ENCODE measurements around the gene CYB561D2. TPM values are rescaled to one million over a fixed set of nuclear protein-coding genes. Genes with fewer than 3 reads are reported as not detected.

Gene CYB561D2
- total and polyA plus RNA-seq, 9 of the 15 experiments (the other 6 are each of a cell fraction or from before 2014, with no cell fraction given): 4.2 to 16.6 (median 9.4) TPM

GRCh38 chr3:50342813-50343633 lies 7.6 kb upstream of the CYB561D2 start:
- no peaks in the 10 kb centered on the region; the same call in 1 of the 2 replicates for H3K9me3 ChIP-seq (replicated peaks; ENCODE audit: control insufficient read depth, insufficient read depth, low read depth, low read length)
- 18% methylated on average over 8 of the region's 13 CpGs for WGBS (ENCODE audit: insufficient coverage, low coverage, missing lambda C conversion rate)
- DNase-seq (ENCODE audit: extremely low read depth in 1 of 4, low spot score in 3 of 4) (no peak), ATAC-seq (peak; percentile 37), FAIRE-seq (peak; percentile 48)
- H4K20me1 ChIP-seq (replicated peaks; ENCODE audit: control insufficient read depth, insufficient read depth, low read length): no peaks in the 10 kb centered on the region
- H3K79me2 ChIP-seq (ENCODE audit: control insufficient read depth, insufficient read depth, low read length): peaks cover 28% of the 10 kb centered on the region
- H3K9me1 ChIP-seq (ENCODE audit: control insufficient read depth, insufficient read depth, low read length): peaks cover 3% of the 10 kb centered on the region
- H3K4me1 ChIP-seq (replicated peaks in 1 of 2; ENCODE audit: control insufficient read depth in 2 of 2, insufficient read depth in 2 of 2, low read length in 2 of 2): peaks cover 24 to 50% of the 10 kb centered on the region in 2 experiments; a peak in 4 of 5 replicates
- no TSS peak for BruUV-seq (replicated peaks)
- H2AFZ ChIP-seq (ENCODE audit: low read depth, low read length): no peak overlapping the region
- H3K4me3 ChIP-seq: no peak overlapping the region
- H3K36me3 ChIP-seq (ENCODE audit: control insufficient read depth, insufficient read depth, low read length): peaks cover 8% of the 10 kb centered on the region; the same call in 2 of the 3 replicates
- H3K9ac ChIP-seq (ENCODE audit: insufficient read depth in 1 of 2, low read depth in 2 of 2, low read length in 2 of 2): peak overlapping the region in 1 of 2 experiments; percentile 79; a peak in 2 of 4 replicates
- H3K27ac ChIP-seq (ENCODE audit: extremely low read depth, low read depth, low read length): peak overlapping the region; percentile 39; the same call in 1 of the 3 replicates
- in situ Hi-C loops (cut with MboI) (no loop called here), intact Hi-C loops (cut with micrococcal nuclease) (no loop called here)
- POLR2A ChIA-PET: interaction anchor here (0.6 to 1.7 kb wide), 2 partner anchors 12 to 15 kb away, joined by 3 to 5 read pairs; partner anchors contain the start of gene TUSC2
- no peaks in the 10 kb centered on the region for H3K27me3 ChIP-seq (ENCODE audit: control insufficient read depth in 2 of 2, insufficient read depth in 2 of 2, low read length in 2 of 2)
- CTCF ChIA-PET (ENCODE audit: low intra/inter-chr PET ratio): no interaction called here
- H3K4me2 ChIP-seq (ENCODE audit: insufficient read depth, low read length): no peak overlapping the region; the same call in 1 of the 2 replicates
- TF ChIP-seq ZNF197 (CRISPR knock-in tag; IDR thresholded peaks at IDR 0.05; ENCODE audit: low read depth): no peak
- TF ChIP-seq C11orf30 (IDR thresholded peaks at IDR 0.05; ENCODE audit: low read depth): peak; percentile 60; the same call in 1 of the 2 replicates
- no peak for TF ChIP-seq CXXC5 (CRISPR knock-in tag; IDR thresholded peaks at IDR 0.05)
- no peak for TF ChIP-seq PTTG1 (tag; IDR thresholded peaks at IDR 0.05; ENCODE audit: low read depth)
- TF ChIP-seq PBX2 (CRISPR knock-in tag; IDR thresholded peaks at IDR 0.05; ENCODE audit: low read depth): no peak
- no peak for TF ChIP-seq PBX2 (tag; conservative IDR thresholded peaks at IDR 0.05; ENCODE audit: low read depth)
- no peak for TF ChIP-seq OTX1 (CRISPR knock-in tag; IDR thresholded peaks at IDR 0.05)
- TF ChIP-seq TGIF2 (CRISPR knock-in tag; IDR thresholded peaks at IDR 0.05): no peak
- TF ChIP-seq CBFA2T3 (IDR thresholded peaks at IDR 0.05): peak; percentile 19; the same call in 1 of the 2 replicates
- no peak for TF ChIP-seq ZNF280A (IDR thresholded peaks at IDR 0.05; ENCODE audit: low read depth, partially characterized antibody)
- peak; percentile 60 for TF ChIP-seq NFE2 (IDR thresholded peaks at IDR 0.05; ENCODE audit: low read depth)
- TF ChIP-seq MYC (IDR thresholded peaks at IDR 0.05; ENCODE audit: low read depth, low read length): no peak
- TF ChIP-seq MYC (CRISPR knock-in tag; IDR thresholded peaks at IDR 0.05; ENCODE audit: borderline replicate concordance, low read depth): no peak
- TF ChIP-seq ZNF23 (CRISPR knock-in tag; IDR thresholded peaks at IDR 0.05): no peak
- no peak for TF ChIP-seq NCOA2 (IDR thresholded peaks at IDR 0.05; ENCODE audit: partially characterized antibody in 2 of 2)
- no peak for TF ChIP-seq PATZ1 (CRISPR knock-in tag; IDR thresholded peaks at IDR 0.05; ENCODE audit: borderline replicate concordance)
